Tibial artery (tissue), 4 donors: ENCODE data around the gene FAM114A1.

Source experiments
- DNase-seq, 2 donors: peaks; one replicate each; pipeline ENCODE4 v3.0.0-alpha.2; 2019
- H3K27ac ChIP-seq, 2 donors: fragments of 200-600 bp; sonication (generic) in 1 of 2; 1 replicate in 1 of 2; 2 replicates in 1 of 2; pipeline ENCODE4 v1.5.1; 2018 to 2019; ENCODE audit warnings: mild to moderate bottlenecking in 1 of 2
- H3K27me3 ChIP-seq, 2 donors: fragments of 200-600 bp; sonication (generic) in 1 of 2; one replicate each; pipeline versions ENCODE4 v1.5.1 to v1.6.0; 2016 to 2019
- H3K36me3 ChIP-seq, 3 donors: fragments of 200-600 bp; sonication (generic) in 2 of 3; one replicate each; pipeline ENCODE4 v1.5.1; 2016 to 2019; ENCODE audit warnings: mild to moderate bottlenecking in 2 of 3
- H3K4me1 ChIP-seq, 4 donors: fragments of 200-600 bp; sonication (generic) in 2 of 4; 1 replicate in 3 of 4; 2 replicates in 1 of 4; pipeline ENCODE4 v1.5.1; 2016 to 2019
- H3K4me3 ChIP-seq, 2 donors: fragments of 200-600 bp; sonication (generic) in 1 of 2; 1 replicate in 1 of 2; 2 replicates in 1 of 2; pipeline ENCODE4 v1.5.1; 2018 to 2019; ENCODE audit warnings: mild to moderate bottlenecking in 2 of 2
- H3K9me3 ChIP-seq, 3 donors: fragments of 200-600 bp; sonication (generic) in 1 of 3; one replicate each; pipeline ENCODE4 v1.5.1; 2016 to 2019
- CTCF ChIP-seq, 2 experiments: fragments of 200-600 bp in 1 of 2; fragments of 450-650 bp in 1 of 2; IDR thresholded peaks; one replicate each; pipeline ENCODE4 v1.5.1; 2017 to 2019; ENCODE audit warnings: antibody characterized with exemption in 2 of 2, mild to moderate bottlenecking in 1 of 2, moderate library complexity in 1 of 2
- intact Hi-C: fragments of 100-400 bp; cut with DNase I; formaldehyde crosslinking; loops from one replicate; pipeline ENCODE4 v1.15.0; 2023; ENCODE audit warnings: low total_unique reads

The FAM114A1 gene

GRCh38 chr4:38872620-38873019 is 5.0 kb downstream of the FAM114A1 start:
- Histone ChIP-seq H3K27me3 (no peaks in the 10 kb centered on the region), H3K27ac (peak overlapping the region in 1 of 2 donors; percentile 21), H3K9me3 (no peaks in the 10 kb centered on the region), H3K4me3 (no peak overlapping the region), H3K4me1 (peaks cover 0 to 52% (median 34%) of the 10 kb centered on the region in 4 donors), H3K36me3 (peaks cover 0 to 10% (median 0%) of the 10 kb centered on the region in 3 donors)
- intact Hi-C loops, result no loop called here
- DNase-seq, result no peak
- TF ChIP-seq CTCF (IDR thresholded peaks at IDR 0.05), result no peak

GRCh38 chr4:38873290-38873944 is 5.8 kb downstream of the FAM114A1 start:
- H3K4me1 ChIP-seq, result peaks cover 0 to 51% (median 32%) of the 10 kb centered on the region in 4 donors

GRCh38 chr4:38876636-38877035 is 9.0 kb downstream of the FAM114A1 start:
- Histone ChIP-seq H3K4me1 (peaks cover 0 to 25% (median 9%) of the 10 kb centered on the region in 4 donors), H3K4me3 (no peak overlapping the region), H3K9me3 (no peaks in the 10 kb centered on the region), H3K27me3 (no peaks in the 10 kb centered on the region), H3K27ac (no peak overlapping the region), H3K36me3 (peaks cover 0 to 37% (median 33%) of the 10 kb centered on the region in 3 donors)
- intact Hi-C loops, result no loop called here
- DNase-seq, result no peak
- no peak for TF ChIP-seq CTCF (IDR thresholded peaks at IDR 0.05)

More at GRCh38 chr4:38873290-38873944, 5.8 kb downstream of the FAM114A1 start:
- intact Hi-C loops, result no loop called here
- no peaks in the 10 kb centered on the region for H3K27me3 ChIP-seq
- no peak overlapping the region for H3K4me3 ChIP-seq
- TF ChIP-seq CTCF (IDR thresholded peaks at IDR 0.05), result no peak
- H3K36me3 ChIP-seq, result peaks cover 0 to 16% (median 7%) of the 10 kb centered on the region in 3 donors
- no peaks in the 10 kb centered on the region for H3K9me3 ChIP-seq
- no peak overlapping the region for H3K27ac ChIP-seq
- no peak for DNase-seq

- H3K4me3 ChIP-seq, result no peak overlapping the region
- DNase-seq, result no peak
- intact Hi-C loops, result no loop called here
- peaks cover 0 to 13% (median 0%) of the 10 kb centered on the region in 4 donors for H3K4me1 ChIP-seq
- H3K9me3 ChIP-seq, result no peaks in the 10 kb centered on the region
- TF ChIP-seq CTCF (IDR thresholded peaks at IDR 0.05), result no peak
- H3K36me3 ChIP-seq, result peaks cover 0 to 48% (median 15%) of the 10 kb centered on the region in 3 donors
- H3K27me3 ChIP-seq, result no peaks in the 10 kb centered on the region
- no peak overlapping the region for H3K27ac ChIP-seq
Measured at GRCh38 chr4:38884254-38884653, 16.6 kb downstream of the FAM114A1 start.

- peaks cover 15 to 23% (median 21%) of the 10 kb centered on the region in 3 donors for H3K36me3 ChIP-seq
- peaks cover 0 to 33% (median 3%) of the 10 kb centered on the region in 4 donors for H3K4me1 ChIP-seq
- intact Hi-C loops, result no loop called here
- peak overlapping the region in 1 of 2 donors; percentile 17 for H3K27ac ChIP-seq
- DNase-seq, result no peak
- no peaks in the 10 kb centered on the region for H3K27me3 ChIP-seq
- H3K4me3 ChIP-seq, result no peak overlapping the region
- no peak for TF ChIP-seq CTCF (IDR thresholded peaks at IDR 0.05)
- H3K9me3 ChIP-seq, result no peaks in the 10 kb centered on the region
Measured at GRCh38 chr4:38889143-38889542, 21.5 kb downstream of the FAM114A1 start.
